Activated T-cell treated with anti-CD3 and anti-CD28 coated beads for 1 hour (primary cell): ENCODE measurements around the gene HECW1.
"Not testable (repeated sequence)": the region's sequence is repeated elsewhere in the genome, so short reads cannot be mapped to it uniquely, and the experiment has no call there.

Source experiments
- DNase-seq: peaks from one replicate; pipeline ENCODE4 v3.0.0-alpha.2; 2020; ENCODE audit warnings: low read depth

Gene HECW1

GRCh38 chr7:43582503-43583423 is 470.3 kb downstream of the HECW1 start, which contains the start of gene STK17A:
STK17A (plus strand) TSS chr7:43583108; CDS start chr7:43583244, 136 bp downstream.
- DNase-seq: peak; percentile 91

- peak; percentile 48 for DNase-seq
Observed at GRCh38 chr7:43583424-43584194, 471.2 kb downstream of the HECW1 start.

- peak; percentile 9 for DNase-seq
Observed at GRCh38 chr7:43584195-43584586, 471.7 kb downstream of the HECW1 start.

DNA sequence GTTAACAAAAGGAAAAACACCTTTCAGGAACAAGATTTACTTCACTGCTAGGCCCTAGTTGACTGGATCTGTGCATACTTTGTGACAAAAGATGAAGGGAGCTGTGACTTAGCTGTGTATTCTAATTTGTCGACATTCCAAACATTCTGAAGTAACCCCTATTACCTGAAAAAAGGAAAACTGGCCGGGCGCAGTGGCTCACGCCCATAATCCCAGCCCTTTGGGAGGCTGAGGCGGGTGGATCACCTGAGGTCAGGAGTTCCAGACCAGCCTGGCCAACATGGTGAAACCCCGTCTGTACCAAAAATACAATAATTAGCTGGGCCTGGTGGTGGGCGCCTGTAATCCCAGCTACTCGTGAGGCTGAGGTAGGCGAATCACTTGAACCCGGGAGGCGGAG is 472.3 kb downstream of the HECW1 start:
- not testable (repeated sequence) for DNase-seq

GRCh38 chr7:43585562-43585961 is 473.1 kb downstream of the HECW1 start:
- DNase-seq: no peak

- no peak for DNase-seq
Observed at GRCh38 chr7:43586251-43586900, 473.9 kb downstream of the HECW1 start.

DNA sequence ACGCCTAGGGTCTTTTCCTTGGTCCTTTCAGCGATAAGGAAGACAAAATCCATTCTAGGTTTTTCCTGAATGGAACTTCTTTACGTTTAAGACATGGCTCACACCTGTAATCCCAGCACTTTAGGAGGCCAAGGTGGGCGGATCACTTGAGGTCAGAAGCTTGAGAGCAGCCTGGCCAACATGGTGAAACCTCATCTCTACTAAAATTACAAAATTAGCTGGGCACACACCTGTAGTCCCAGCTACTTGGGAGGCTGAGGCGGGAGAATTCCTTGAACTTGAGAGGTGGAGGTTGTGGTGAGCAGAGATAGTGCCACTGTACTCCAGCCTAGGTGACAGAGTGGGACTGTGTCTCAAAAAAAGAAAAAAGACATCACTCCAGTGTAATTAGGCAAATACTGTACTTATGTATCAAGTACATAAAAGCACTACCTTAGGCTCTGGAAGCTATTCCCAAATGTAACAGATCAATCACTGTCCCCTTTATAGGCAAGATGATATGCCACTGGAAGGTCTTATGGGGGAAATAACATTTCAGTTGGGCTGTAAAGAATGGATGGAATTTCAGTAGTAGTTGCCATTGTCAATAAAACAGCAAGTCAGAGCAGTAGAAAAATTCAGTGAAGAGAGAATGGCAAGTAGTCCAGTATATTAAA is 476.2 kb downstream of the HECW1 start:
- DNase-seq: no peak

DNA sequence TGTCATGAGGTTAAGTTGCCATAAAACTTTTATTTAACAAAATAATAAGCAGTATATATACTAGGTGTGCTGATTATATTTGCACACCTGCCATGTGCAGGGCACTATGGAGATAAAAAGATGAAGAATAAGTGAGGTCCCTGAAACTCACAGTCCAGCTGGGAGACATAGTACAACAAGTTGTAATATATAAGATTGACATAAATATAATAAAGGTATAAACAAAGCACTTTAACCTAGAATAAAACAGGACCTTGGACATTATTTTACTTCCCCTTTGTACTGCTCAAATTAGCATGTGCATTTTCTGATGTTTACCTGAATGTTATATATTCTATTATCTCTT is 476.7 kb downstream of the HECW1 start:
- DNase-seq: no peak

DNA sequence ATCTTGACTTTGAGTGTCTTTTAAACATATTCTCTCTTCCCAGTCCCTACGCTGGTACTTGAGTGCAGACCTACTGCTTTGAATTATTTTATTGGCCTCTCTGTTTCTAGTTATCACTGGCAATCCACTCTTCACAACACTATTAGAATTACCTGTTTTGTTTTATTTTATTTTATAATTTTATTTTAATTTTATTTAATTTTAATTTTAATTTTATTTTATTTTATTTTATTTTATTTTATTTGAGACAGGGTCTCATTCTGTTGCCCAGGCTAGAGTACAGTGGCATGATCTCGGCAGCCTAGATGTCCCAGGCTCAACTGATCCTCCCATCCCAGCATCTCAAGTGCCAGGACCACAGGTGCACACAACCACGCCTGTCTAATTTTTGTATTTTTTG is 477.3 kb downstream of the HECW1 start:
- no peak for DNase-seq

DNA sequence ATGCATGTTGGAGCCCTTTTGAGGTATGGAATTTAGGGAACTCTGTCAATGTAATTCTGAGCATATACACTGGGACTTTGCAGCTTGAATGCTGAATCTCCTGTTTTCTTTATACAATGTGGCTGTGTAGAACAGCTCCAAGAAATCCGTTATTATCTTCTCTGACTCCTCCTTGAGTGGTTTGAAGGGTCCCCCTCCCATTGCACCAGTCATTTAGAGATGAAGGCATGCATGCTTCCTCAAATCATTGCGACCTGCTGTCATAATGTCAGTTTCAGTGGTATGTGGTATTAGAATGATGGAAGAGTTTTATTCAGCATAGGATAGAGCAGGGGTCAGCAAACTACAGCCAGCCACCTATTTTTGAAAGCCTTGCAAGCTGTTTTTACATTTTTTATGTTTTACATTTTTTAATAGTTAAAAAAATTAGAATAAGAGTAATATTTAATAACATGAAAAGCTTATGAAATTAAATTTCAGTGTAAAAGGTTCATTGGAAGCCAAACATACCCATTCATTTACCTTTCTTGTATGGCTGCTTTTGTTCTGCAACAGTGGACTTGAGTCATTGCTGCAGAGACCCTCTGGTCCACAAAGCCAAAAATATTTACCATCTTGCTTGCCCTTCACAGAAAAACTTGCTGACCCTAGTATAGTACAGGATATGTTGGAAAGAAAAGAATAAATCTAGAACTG is 478.6 kb downstream of the HECW1 start:
- DNase-seq: no peak

- DNase-seq: no peak
Observed at GRCh38 chr7:43591558-43592180, 479.2 kb downstream of the HECW1 start.

GRCh38 chr7:43592326-43592725 is 479.9 kb downstream of the HECW1 start:
- DNase-seq: no peak

- DNase-seq: no peak
Observed at GRCh38 chr7:43593010-43593409, 480.6 kb downstream of the HECW1 start.

DNA sequence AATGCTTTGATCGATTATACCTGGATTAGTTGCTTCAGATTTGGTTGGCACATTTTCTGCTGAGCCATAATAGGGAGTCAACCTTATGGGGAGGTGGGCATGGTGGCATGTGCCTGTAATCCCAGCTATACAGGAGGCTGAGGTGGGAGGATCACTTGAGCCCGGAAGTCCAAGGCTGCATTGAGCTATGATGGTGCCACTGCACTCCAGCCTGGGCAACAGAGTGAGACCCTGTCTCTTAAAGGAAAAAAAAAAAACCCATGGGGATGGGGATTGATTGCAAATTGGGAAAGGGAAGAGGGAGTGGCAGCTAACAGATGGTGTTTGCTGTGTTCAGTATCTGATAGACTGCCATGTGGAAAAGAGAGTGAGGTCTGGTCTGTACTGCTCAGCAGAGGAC is 481.6 kb downstream of the HECW1 start:
- DNase-seq: no peak

- not testable (repeated sequence) for DNase-seq
Observed at GRCh38 chr7:43596426-43596825, 484.0 kb downstream of the HECW1 start.

DNA sequence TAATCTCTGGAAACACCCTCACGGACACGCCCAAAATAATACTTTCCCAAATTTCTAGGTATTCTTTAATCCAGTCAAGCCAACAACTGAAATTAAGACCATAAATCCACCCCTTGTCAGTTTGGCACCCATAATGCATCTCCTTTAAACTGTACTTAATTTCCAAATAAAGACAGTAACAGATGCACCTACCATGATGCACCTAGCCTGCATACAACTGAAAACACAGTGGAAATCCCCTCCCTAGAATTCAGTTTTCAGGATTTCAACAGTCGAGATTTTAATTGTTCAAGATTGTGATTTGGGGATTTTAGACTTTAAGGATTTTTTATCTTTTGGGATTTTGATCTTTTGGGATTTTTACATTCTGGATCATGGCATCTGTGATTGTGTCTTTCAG is 487.6 kb downstream of the HECW1 start:
- DNase-seq: no peak

- no peak for DNase-seq
Observed at GRCh38 chr7:43602256-43602655, 489.8 kb downstream of the HECW1 start.

DNA sequence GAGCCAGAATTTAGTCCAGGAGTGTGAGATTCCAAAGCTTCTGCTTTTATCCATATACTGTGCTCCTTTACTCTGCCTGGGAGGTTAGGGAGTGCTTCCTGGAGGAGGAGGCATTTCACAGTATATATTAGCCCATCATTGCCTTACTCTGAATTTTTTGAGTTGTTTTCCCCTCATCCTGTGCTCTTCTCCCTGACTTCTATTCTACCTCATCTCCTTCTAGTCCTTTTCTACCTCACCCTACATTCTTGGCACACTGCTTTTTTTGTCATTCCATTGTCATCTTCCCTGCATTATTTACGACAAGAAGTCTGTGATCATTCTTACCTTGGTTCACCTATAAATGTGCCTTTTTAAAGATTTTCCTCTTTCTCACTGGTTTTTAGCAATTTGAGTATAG is 491.8 kb downstream of the HECW1 start:
- no peak for DNase-seq

DNA sequence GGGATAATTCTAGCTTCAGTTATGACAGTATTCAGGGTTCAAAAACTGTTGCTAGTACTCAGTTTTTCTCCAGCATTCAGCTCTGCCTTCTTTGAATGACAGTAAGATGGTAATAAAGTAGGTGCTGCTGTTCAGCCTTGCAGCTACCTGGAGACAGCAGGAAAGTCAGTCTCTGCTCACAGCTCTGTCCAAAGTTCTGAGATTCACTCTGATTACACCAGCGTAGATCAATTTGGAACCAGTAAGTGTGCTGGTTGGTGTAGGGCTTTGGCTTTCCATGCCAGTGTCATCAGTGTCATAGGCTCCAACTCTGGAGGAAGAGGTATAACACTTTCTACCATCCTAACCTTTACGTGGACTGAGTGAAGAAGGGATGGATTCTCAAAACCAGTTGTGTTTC is 496.6 kb downstream of the HECW1 start:
- DNase-seq: no peak

DNA sequence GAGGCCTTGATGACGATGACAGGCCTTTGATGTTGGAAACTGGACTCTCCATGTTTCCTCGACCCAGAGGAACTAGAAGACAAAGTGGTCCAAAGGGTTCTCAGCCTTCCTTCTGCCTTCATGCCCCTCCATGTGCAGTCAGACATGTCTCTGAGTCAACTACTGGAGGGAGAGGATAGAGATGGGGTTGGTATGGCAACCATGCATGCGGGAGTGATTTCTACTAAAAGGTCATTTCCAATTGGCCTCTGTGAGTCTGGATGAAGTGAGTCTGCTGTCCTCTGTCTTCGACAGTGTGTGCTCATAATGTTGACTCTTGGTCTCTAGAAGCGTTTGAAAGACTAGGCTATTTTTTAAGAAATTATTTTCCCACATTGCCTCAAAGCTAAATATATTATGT is 499.7 kb downstream of the HECW1 start:
- no peak for DNase-seq
